Stimulated activated effector memory CD8-positive, alpha-beta T cell treated with anti-CD3 and anti-CD28 coated beads, Interleukin-12 subunit alpha, Interleukin-12 subunit beta, amount 100 ng/mL, for 72 hours (primary cell): ENCODE measurements around the gene CLEC17A.
A peak's percentile ranks its signal among the peaks of the same experiment; 100 is the strongest.
"Not testable (repeated sequence)": the region's sequence is repeated elsewhere in the genome, so short reads cannot be mapped to it uniquely, and the experiment has no call there.

Experiments used
- ATAC-seq: fragments of 150-1000 bp; cut with Tn5 transposase; 2 replicates; pipeline ENCODE4 v1.10.0; 2021
- DNase-seq, 2 donors: peaks; one replicate each; pipeline ENCODE4 v3.0.0; 2021 to 2022; ENCODE audit warnings: low spot score in 2 of 2
- H3K27ac Mint-ChIP-seq: one replicate; pipeline ENCODE4 v1.8.0; 2022; ENCODE audit warnings: mild to moderate bottlenecking, mixed read lengths
- H3K36me3 Mint-ChIP-seq: one replicate; pipeline ENCODE4 v1.8.0; 2022; ENCODE audit warnings: mild to moderate bottlenecking, mixed read lengths
- H3K4me1 Mint-ChIP-seq: one replicate; pipeline ENCODE4 v1.8.0; 2022; ENCODE audit warnings: mixed read lengths
- H3K4me3 Mint-ChIP-seq: one replicate; pipeline ENCODE4 v1.8.0; 2022; ENCODE audit warnings: mild to moderate bottlenecking, mixed read lengths
- H3K9me3 Mint-ChIP-seq: one replicate; pipeline ENCODE4 v1.8.0; 2022; ENCODE audit warnings: mixed read lengths

Gene CLEC17A

GRCh38 chr19:14599548-14600147 is 16.8 kb downstream of the CLEC17A start:
- DNase-seq (no peak), ATAC-seq (no peak)
- H3K9me3 Mint-ChIP-seq = peaks cover 7% of the 10 kb centered on the region
- H3K36me3 Mint-ChIP-seq = peaks cover 7% of the 10 kb centered on the region
- peaks cover 16% of the 10 kb centered on the region for H3K4me1 Mint-ChIP-seq
- no peak overlapping the region for H3K27ac Mint-ChIP-seq
- H3K4me3 Mint-ChIP-seq = no peak overlapping the region

- Mint-ChIP-seq H3K4me1 (peaks cover 8% of the 10 kb centered on the region), H3K4me3 (no peak overlapping the region), H3K9me3 (no peaks in the 10 kb centered on the region), H3K36me3 (peaks cover 5% of the 10 kb centered on the region), H3K27ac (peak overlapping the region; percentile 36)
- DNase-seq (no peak), ATAC-seq (no peak)
Measured at GRCh38 chr19:14603990-14604387, 21.1 kb downstream of the CLEC17A start.

GRCh38 chr19:14606627-14607026 is 23.7 kb downstream of the CLEC17A start:
- H3K27ac Mint-ChIP-seq = no peak overlapping the region
- no peaks in the 10 kb centered on the region for H3K9me3 Mint-ChIP-seq
- ATAC-seq (no peak), DNase-seq (no peak)
- peaks cover 5% of the 10 kb centered on the region for H3K36me3 Mint-ChIP-seq
- H3K4me3 Mint-ChIP-seq = no peak overlapping the region
- H3K4me1 Mint-ChIP-seq = peaks cover 8% of the 10 kb centered on the region

- Mint-ChIP-seq H3K27ac (no peak overlapping the region), H3K4me1 (no peaks in the 10 kb centered on the region), H3K9me3 (no peaks in the 10 kb centered on the region), H3K4me3 (no peak overlapping the region), H3K36me3 (peaks cover 10% of the 10 kb centered on the region)
- no peak for DNase-seq
- no peak for ATAC-seq
Measured at GRCh38 chr19:14611051-14611450, 28.2 kb downstream of the CLEC17A start.

GRCh38 chr19:14612242-14612641 is 29.4 kb downstream of the CLEC17A start:
- H3K27ac Mint-ChIP-seq, H3K36me3 Mint-ChIP-seq, DNase-seq, H3K4me3 Mint-ChIP-seq, ATAC-seq, H3K9me3 Mint-ChIP-seq, H3K4me1 Mint-ChIP-seq: not testable (repeated sequence)

- no peaks in the 10 kb centered on the region for H3K4me1 Mint-ChIP-seq
- H3K4me3 Mint-ChIP-seq = no peak overlapping the region
- DNase-seq = no peak
- peaks cover 10% of the 10 kb centered on the region for H3K36me3 Mint-ChIP-seq
- peaks cover 2% of the 10 kb centered on the region for H3K9me3 Mint-ChIP-seq
- no peak for ATAC-seq
- no peak overlapping the region for H3K27ac Mint-ChIP-seq
Measured at GRCh38 chr19:14612657-14613056, 29.8 kb downstream of the CLEC17A start.

GRCh38 chr19:14613399-14614098 is 30.7 kb downstream of the CLEC17A start:
- not testable (repeated sequence) for H3K4me1 Mint-ChIP-seq

GRCh38 chr19:14614099-14614412 is 31.2 kb downstream of the CLEC17A start:
- H3K27ac Mint-ChIP-seq = no peak overlapping the region
- H3K4me3 Mint-ChIP-seq = no peak overlapping the region
- H3K4me1 Mint-ChIP-seq = no peaks in the 10 kb centered on the region

More at GRCh38 chr19:14613399-14614098, 30.7 kb downstream of the CLEC17A start:
- not testable (repeated sequence) for DNase-seq, H3K36me3 Mint-ChIP-seq, H3K4me3 Mint-ChIP-seq, ATAC-seq, H3K27ac Mint-ChIP-seq, H3K9me3 Mint-ChIP-seq

GRCh38 chr19:14615623-14616022 is 32.7 kb downstream of the CLEC17A start:
- Mint-ChIP-seq H3K9me3 (peaks cover 9% of the 10 kb centered on the region), H3K4me1 (no peaks in the 10 kb centered on the region), H3K4me3 (no peak overlapping the region), H3K27ac (no peak overlapping the region), H3K36me3 (peaks cover 5% of the 10 kb centered on the region)
- no peak for DNase-seq
- no peak for ATAC-seq

More at GRCh38 chr19:14614099-14614412, 31.2 kb downstream of the CLEC17A start:
- peak; percentile 47 for ATAC-seq
- Mint-ChIP-seq H3K36me3 (peaks cover 5% of the 10 kb centered on the region), H3K9me3 (peaks cover 6% of the 10 kb centered on the region)
- no peak for DNase-seq

- no peaks in the 10 kb centered on the region for H3K4me1 Mint-ChIP-seq
- no peak for DNase-seq
- H3K27ac Mint-ChIP-seq = no peak overlapping the region
Measured at GRCh38 chr19:14616407-14616806, 33.5 kb downstream of the CLEC17A start.

GRCh38 chr19:14619404-14619803 is 36.5 kb downstream of the CLEC17A start:
- peaks cover 9% of the 10 kb centered on the region for H3K9me3 Mint-ChIP-seq
- DNase-seq (no peak), ATAC-seq (no peak)
- H3K4me3 Mint-ChIP-seq = no peak overlapping the region
- no peaks in the 10 kb centered on the region for H3K4me1 Mint-ChIP-seq
- H3K36me3 Mint-ChIP-seq = no peaks in the 10 kb centered on the region
- H3K27ac Mint-ChIP-seq = no peak overlapping the region

More at GRCh38 chr19:14616407-14616806, 33.5 kb downstream of the CLEC17A start:
- ATAC-seq = no peak
- peaks cover 9% of the 10 kb centered on the region for H3K9me3 Mint-ChIP-seq
- H3K36me3 Mint-ChIP-seq = peaks cover 5% of the 10 kb centered on the region
- no peak overlapping the region for H3K4me3 Mint-ChIP-seq

GRCh38 chr19:14624491-14624890 is 41.6 kb downstream of the CLEC17A start:
- H3K9me3 Mint-ChIP-seq, H3K4me1 Mint-ChIP-seq, H3K4me3 Mint-ChIP-seq, H3K27ac Mint-ChIP-seq, ATAC-seq, DNase-seq, H3K36me3 Mint-ChIP-seq: not testable (repeated sequence)

GRCh38 chr19:14629557-14629956 is 46.7 kb downstream of the CLEC17A start:
- ATAC-seq (no peak), DNase-seq (no peak)
- Mint-ChIP-seq H3K9me3 (no peaks in the 10 kb centered on the region), H3K4me3 (no peak overlapping the region), H3K36me3 (no peaks in the 10 kb centered on the region), H3K4me1 (peaks cover 5% of the 10 kb centered on the region), H3K27ac (no peak overlapping the region)

- DNase-seq (no peak), ATAC-seq (peak; percentile 50)
- Mint-ChIP-seq H3K36me3 (no peaks in the 10 kb centered on the region), H3K9me3 (no peaks in the 10 kb centered on the region), H3K27ac (no peak overlapping the region), H3K4me3 (no peak overlapping the region), H3K4me1 (peaks cover 5% of the 10 kb centered on the region)
Measured at GRCh38 chr19:14632286-14632685, 49.4 kb downstream of the CLEC17A start.

GRCh38 chr19:14639536-14640277 is 56.8 kb downstream of the CLEC17A start:
- no peak for ATAC-seq
- Mint-ChIP-seq H3K4me3 (no peak overlapping the region), H3K9me3 (peaks cover 4% of the 10 kb centered on the region), H3K36me3 (no peaks in the 10 kb centered on the region), H3K4me1 (no peaks in the 10 kb centered on the region), H3K27ac (no peak overlapping the region)
- no peak for DNase-seq

GRCh38 chr19:14648506-14648905 is 65.6 kb downstream of the CLEC17A start:
- H3K4me1 Mint-ChIP-seq = peaks cover 6% of the 10 kb centered on the region
- no peak for ATAC-seq
- no peak overlapping the region for H3K4me3 Mint-ChIP-seq
- H3K36me3 Mint-ChIP-seq = no peaks in the 10 kb centered on the region
- no peak for DNase-seq
- peaks cover 3% of the 10 kb centered on the region for H3K9me3 Mint-ChIP-seq
- H3K27ac Mint-ChIP-seq = no peak overlapping the region
